GM12801 (cell line): ENCODE results near the gene PDPN.

ENCODE experiments used
- TF ChIP-seq, protein P1 (sequence below): IDR thresholded peaks from one replicate; pipeline ENCODE4 v1.5.1; 2011; ENCODE audit warnings: control low read depth; ENCODE audit not compliant: insufficient read length; ENCODE audit errors: extremely low read depth

Gene PDPN

DNA sequence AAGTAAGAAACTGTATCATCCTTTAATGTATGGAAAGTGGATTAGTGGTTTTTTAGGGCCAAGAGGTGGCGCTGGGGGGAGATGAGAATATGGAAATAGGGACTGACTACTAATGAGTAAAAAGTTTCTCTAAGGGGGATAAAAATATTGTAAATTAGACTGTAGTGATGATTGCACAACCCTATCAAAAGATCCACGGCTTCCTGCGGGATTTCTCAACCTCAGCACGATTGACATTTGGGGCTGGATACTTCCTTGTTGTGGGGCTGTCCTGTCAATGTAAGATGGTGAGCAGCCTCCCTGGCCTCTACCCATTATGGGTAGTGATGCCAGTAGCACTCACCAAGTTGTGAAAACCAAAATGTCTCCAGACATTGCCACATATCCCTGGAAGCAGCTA lies 80.3 kb downstream of the PDPN start:
- TF ChIP-seq, protein P1, sequence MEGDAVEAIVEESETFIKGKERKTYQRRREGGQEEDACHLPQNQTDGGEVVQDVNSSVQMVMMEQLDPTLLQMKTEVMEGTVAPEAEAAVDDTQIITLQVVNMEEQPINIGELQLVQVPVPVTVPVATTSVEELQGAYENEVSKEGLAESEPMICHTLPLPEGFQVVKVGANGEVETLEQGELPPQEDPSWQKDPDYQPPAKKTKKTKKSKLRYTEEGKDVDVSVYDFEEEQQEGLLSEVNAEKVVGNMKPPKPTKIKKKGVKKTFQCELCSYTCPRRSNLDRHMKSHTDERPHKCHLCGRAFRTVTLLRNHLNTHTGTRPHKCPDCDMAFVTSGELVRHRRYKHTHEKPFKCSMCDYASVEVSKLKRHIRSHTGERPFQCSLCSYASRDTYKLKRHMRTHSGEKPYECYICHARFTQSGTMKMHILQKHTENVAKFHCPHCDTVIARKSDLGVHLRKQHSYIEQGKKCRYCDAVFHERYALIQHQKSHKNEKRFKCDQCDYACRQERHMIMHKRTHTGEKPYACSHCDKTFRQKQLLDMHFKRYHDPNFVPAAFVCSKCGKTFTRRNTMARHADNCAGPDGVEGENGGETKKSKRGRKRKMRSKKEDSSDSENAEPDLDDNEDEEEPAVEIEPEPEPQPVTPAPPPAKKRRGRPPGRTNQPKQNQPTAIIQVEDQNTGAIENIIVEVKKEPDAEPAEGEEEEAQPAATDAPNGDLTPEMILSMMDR: no peak

DNA sequence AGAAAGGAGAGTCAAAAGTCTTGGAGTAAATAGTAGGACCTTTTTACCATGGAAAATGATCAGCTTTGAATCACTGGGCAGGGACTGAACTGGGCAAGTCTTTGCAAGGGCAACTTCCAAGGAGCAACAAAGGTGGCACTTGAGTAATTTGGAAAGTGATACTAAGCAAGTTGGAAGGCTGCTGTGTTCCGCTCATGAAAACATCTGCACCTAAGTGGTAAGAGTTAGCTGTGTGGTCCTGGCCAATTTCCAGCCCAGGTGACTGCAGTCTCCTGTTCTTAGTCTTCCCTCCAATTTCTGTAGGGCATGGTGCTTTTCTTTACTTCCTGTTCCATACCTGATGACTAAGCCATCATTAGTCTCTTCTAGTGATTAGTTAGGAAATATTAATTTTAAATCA lies 80.8 kb downstream of the PDPN start:
- TF ChIP-seq, protein P1: no peak

DNA sequence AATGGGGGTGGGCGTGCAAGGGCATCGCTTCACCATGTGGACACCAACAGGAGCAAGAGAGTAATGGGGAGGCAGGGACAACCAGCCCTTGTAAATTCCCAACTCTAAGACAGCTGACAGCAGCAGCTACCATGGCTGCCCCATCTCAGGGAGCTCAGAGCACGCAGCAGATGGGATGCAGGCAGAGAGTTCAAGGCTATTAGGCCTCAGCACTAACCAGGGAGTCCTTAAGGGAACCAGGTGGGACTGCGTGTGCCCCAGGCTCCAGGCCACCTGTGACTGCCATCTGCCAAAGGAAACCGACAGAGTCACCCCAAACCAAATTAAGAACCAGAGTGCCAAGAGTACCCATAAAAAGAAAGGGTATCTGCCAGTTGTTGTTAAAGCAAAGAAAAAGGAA lies 82.7 kb downstream of the PDPN start:
- TF ChIP-seq, protein P1: no peak
